UCSD-AML1 (cell line): Measurements from ENCODE around the gene MDM1.

Source experiments
- DNase-seq: peaks from one replicate; lab custom pipeline; 2025; ENCODE audit not compliant: unreplicated experiment; lab: John Stamatoyannopoulos, UW

The MDM1 gene

GRCh38 chr12:68276402-68276930 is 55.7 kb downstream of the MDM1 start:
- DNase-seq, result no peak

GRCh38 chr12:68272732-68273131 is 59.4 kb downstream of the MDM1 start:
- no peak for DNase-seq

GRCh38 chr12:68271346-68271745 is 60.8 kb downstream of the MDM1 start:
- no peak for DNase-seq

- DNase-seq, result no peak
These were observed 61.8 kb downstream of the MDM1 start for GRCh38 chr12:68270358-68270757.

GRCh38 chr12:68269779-68270178 is 62.4 kb downstream of the MDM1 start:
- DNase-seq, result no peak

- no peak for DNase-seq
These were observed 63.2 kb downstream of the MDM1 start for GRCh38 chr12:68268967-68269366.

GRCh38 chr12:68267892-68268396 is 64.2 kb downstream of the MDM1 start:
- no peak for DNase-seq

- DNase-seq, result no peak
These were observed 67.3 kb downstream of the MDM1 start for GRCh38 chr12:68264857-68265256.

GRCh38 chr12:68264158-68264855 is 67.9 kb downstream of the MDM1 start:
- no peak for DNase-seq

GRCh38 chr12:68263366-68263765 is 68.8 kb downstream of the MDM1 start:
- DNase-seq, result no peak

- no peak for DNase-seq
These were observed 70.3 kb downstream of the MDM1 start for GRCh38 chr12:68261896-68262295.

GRCh38 chr12:68260153-68260552 is 72.0 kb downstream of the MDM1 start:
- DNase-seq, result no peak

GRCh38 chr12:68259318-68259940 is 72.7 kb downstream of the MDM1 start:
- no peak for DNase-seq

GRCh38 chr12:68253504-68253903 is 78.7 kb downstream of the MDM1 start, which contains the start of gene IL22:
Gene IL22, minus strand, starts transcription at chr12:68253604. Its CDS starts 156 bp downstream, at chr12:68253448.
- DNase-seq, result no peak

GRCh38 chr12:68252077-68252476 is 80.1 kb downstream of the MDM1 start:
- DNase-seq, result no peak

- DNase-seq, result no peak
These were observed 81.7 kb downstream of the MDM1 start for GRCh38 chr12:68250454-68250853.

GRCh38 chr12:68247785-68248184 is 84.4 kb downstream of the MDM1 start:
- DNase-seq, result no peak

GRCh38 chr12:68246350-68246749 is 85.8 kb downstream of the MDM1 start:
- no peak for DNase-seq

GRCh38 chr12:68245180-68246021 is 86.8 kb downstream of the MDM1 start:
- no peak for DNase-seq
